MCF 10A (cell line): ENCODE measurements around the gene REEP2. TPM values are rescaled to one million over a fixed set of nuclear protein-coding genes. Genes with fewer than 3 reads are reported as not detected.

Experiments
- BruUV-seq: library from RNA; stranded (reverse); fragments of 400-500 nt; replicated peaks from 2 replicates; lab custom pipeline; 2021; lab: Mats Ljungman, UMichigan
- CTCF ChIA-PET: fragments of 300-600 bp; sonication (Branson Sonifier 250); formaldehyde crosslinking; extraction: SDS; loops from one replicate; lab custom pipeline; 2021; ENCODE audit warnings: antibody characterized with exemption, inconsistent platforms; lab: Yijun Ruan, JAX
- POLR2A ChIA-PET: fragments of 300-600, 350-650 bp; sonication (Branson Sonifier 250); formaldehyde crosslinking; extraction: SDS; loops from one replicate; lab custom pipeline; 2020; ENCODE audit warnings: antibody characterized with exemption, inconsistent platforms; lab: Yijun Ruan, JAX
- DNase-seq: peaks from one replicate; pipeline ENCODE4 v3.0.0-alpha.2; 2018; ENCODE audit not compliant: unreplicated experiment
- H3K27ac Mint-ChIP-seq: one replicate; pipeline ENCODE4 v1.8.0; 2022; ENCODE audit warnings: mild to moderate bottlenecking, low read depth, mixed read lengths; ENCODE audit not compliant: unreplicated experiment
- H3K27me3 Mint-ChIP-seq: one replicate; pipeline ENCODE4 v1.8.0; 2022; ENCODE audit warnings: mixed read lengths; ENCODE audit not compliant: insufficient read depth, unreplicated experiment
- H3K36me3 Mint-ChIP-seq: one replicate; pipeline ENCODE4 v1.8.0; 2022; ENCODE audit warnings: mild to moderate bottlenecking, moderate library complexity, mixed read lengths; ENCODE audit not compliant: insufficient read depth, unreplicated experiment
- H3K4me1 Mint-ChIP-seq: one replicate; pipeline ENCODE4 v1.8.0; 2022; ENCODE audit warnings: mixed read lengths; ENCODE audit not compliant: insufficient read depth, unreplicated experiment
- H3K4me3 Mint-ChIP-seq: one replicate; pipeline ENCODE4 v1.8.0; 2022; ENCODE audit warnings: mild to moderate bottlenecking, moderate library complexity, mixed read lengths; ENCODE audit not compliant: unreplicated experiment
- H3K9me3 Mint-ChIP-seq: one replicate; pipeline ENCODE4 v1.8.0; 2022; ENCODE audit warnings: mixed read lengths; ENCODE audit not compliant: unreplicated experiment
- intact Hi-C: fragments of 100-400 bp; cut with micrococcal nuclease; formaldehyde crosslinking; loops from 2 replicates; pipeline ENCODE4 v1.14.1; 2022
- total RNA-seq: library from RNA; stranded (reverse); gene quantifications from 2 replicates; pipeline ENCODE4 v1.2.3, GENCODE V29; 2022
- TF ChIP-seq, protein P1 (sequence below): fragments of 200-600 bp; IDR thresholded peaks from one replicate; pipeline ENCODE4 v1.8.0; 2022; ENCODE audit warnings: antibody characterized with exemption, mild to moderate bottlenecking; ENCODE audit not compliant: unreplicated experiment

The REEP2 gene
- total RNA-seq, 1 experiment from 2014 or later: 0.77 TPM

DNA sequence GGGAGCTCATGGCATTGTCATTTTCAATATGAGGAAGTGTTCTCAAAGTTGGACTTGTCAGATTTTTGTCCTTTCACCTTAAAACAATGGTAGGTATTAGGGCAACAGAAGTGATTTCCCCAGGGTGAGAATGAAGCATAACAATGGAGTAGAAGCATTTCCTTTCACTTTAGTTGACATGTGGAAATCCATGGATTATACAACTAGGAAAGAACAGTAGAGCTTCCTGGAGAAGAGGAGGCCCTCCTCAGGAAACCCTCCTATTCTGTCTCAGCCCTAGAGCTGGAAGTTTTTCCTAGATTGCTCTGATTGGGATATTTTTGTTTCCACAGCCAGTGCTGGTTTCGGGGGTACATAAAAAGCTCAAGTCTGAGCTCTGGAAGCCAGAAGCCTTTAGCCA, 13.8 kb upstream of the REEP2 start:
- intact Hi-C loops: no loop called here
- no TSS peak for BruUV-seq
- TF ChIP-seq, protein P1, sequence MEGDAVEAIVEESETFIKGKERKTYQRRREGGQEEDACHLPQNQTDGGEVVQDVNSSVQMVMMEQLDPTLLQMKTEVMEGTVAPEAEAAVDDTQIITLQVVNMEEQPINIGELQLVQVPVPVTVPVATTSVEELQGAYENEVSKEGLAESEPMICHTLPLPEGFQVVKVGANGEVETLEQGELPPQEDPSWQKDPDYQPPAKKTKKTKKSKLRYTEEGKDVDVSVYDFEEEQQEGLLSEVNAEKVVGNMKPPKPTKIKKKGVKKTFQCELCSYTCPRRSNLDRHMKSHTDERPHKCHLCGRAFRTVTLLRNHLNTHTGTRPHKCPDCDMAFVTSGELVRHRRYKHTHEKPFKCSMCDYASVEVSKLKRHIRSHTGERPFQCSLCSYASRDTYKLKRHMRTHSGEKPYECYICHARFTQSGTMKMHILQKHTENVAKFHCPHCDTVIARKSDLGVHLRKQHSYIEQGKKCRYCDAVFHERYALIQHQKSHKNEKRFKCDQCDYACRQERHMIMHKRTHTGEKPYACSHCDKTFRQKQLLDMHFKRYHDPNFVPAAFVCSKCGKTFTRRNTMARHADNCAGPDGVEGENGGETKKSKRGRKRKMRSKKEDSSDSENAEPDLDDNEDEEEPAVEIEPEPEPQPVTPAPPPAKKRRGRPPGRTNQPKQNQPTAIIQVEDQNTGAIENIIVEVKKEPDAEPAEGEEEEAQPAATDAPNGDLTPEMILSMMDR: no peak
- H3K27me3 Mint-ChIP-seq: no peaks in the 10 kb centered on the region
- H3K4me3 Mint-ChIP-seq: no peak overlapping the region
- DNase-seq: no peak
- peaks cover 6% of the 10 kb centered on the region for H3K4me1 Mint-ChIP-seq
- H3K9me3 Mint-ChIP-seq: no peaks in the 10 kb centered on the region
- peaks cover 98% of the 10 kb centered on the region for H3K36me3 Mint-ChIP-seq
- ChIA-PET POLR2A (interaction anchor here (0.6 to 1.6 kb wide), 3 partner anchors 15 to 268 kb away, joined by 3 to 4 read pairs (median 4); partner anchors contain the start of gene CDC23), CTCF (interaction anchor here (0.5 to 2.8 kb wide), 10 partner anchors 11 to 163 kb away, joined by 3 to 13 read pairs (median 3); no protein-coding TSS in a partner anchor)
- no peak overlapping the region for H3K27ac Mint-ChIP-seq

DNA sequence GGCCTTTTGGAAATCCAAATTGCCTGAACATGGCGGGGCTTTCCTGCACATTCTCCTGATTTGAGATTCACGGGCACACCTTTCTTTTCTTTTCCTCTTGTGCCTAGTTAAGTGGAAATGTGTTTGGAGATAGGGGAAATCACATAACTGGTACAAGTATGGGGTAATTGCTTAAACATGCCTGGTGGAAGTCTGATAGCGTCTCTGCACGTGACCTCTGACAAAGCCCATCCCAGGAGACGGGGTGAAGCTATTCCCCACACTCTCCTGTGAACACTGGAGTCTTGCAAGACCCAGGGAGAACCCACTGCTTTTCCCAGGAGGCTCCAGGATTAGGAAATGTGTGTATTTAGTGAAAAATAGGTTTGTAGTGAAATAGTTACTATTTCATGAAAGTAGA, 2.9 kb upstream of the REEP2 start:
- POLR2A ChIA-PET: no interaction called here
- H3K36me3 Mint-ChIP-seq: peaks cover 76% of the 10 kb centered on the region
- H3K4me1 Mint-ChIP-seq: peaks cover 19% of the 10 kb centered on the region

DNA sequence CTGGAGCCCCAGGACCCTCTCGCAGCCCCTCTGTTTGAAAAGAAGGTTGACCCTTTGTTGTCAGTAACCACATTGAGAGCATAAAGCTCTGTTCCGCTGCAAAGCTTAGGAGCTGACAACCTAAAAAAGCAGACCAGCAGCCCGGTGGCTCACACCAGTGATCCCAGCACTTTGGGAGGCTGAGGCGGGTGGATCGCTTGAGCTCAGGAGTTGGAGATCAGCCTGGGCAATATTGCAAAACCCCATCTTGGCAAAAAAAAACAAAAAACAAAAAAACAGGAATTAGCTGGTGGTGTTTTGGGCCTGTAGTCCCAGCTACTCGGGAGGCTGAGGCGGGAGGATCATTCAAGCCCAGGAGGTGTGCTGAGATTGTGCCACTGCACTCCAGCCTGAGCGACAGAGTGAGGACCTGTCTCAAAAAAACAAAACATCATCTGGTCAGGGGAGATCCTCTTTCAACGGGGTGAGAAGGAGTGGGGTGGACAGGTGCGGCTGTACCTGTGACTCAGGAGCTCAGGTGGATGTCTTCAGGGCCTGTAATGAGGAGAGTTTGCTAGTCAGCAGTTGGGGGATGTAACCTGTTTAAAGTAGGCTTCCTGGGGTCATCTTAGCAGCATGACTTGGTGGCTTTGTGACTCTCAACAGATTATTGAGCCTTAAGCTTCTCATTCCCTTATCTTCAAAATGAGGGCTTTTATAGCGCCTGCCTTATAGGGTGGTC, 694 bp upstream of the REEP2 start:
- BruUV-seq: no TSS peak
- intact Hi-C loops: no loop called here
- peak overlapping the region; percentile 69 for H3K4me3 Mint-ChIP-seq
- peak overlapping the region; percentile 27 for H3K27ac Mint-ChIP-seq
- TF ChIP-seq, protein P1: no peak
- CTCF ChIA-PET: interaction anchor here (0.6 to 7.0 kb wide), 8 partner anchors 11 to 265 kb away, joined by 3 to 64 read pairs (median 4); no protein-coding TSS in a partner anchor
- peaks cover 19% of the 10 kb centered on the region for H3K4me1 Mint-ChIP-seq
- H3K36me3 Mint-ChIP-seq: peaks cover 54% of the 10 kb centered on the region
- H3K27me3 Mint-ChIP-seq: no peaks in the 10 kb centered on the region
- POLR2A ChIA-PET: interaction anchor here (0.7 to 1.5 kb wide), 3 partner anchors 64 to 260 kb away, joined by 3 to 4 read pairs (median 4); no protein-coding TSS in a partner anchor
- no peaks in the 10 kb centered on the region for H3K9me3 Mint-ChIP-seq
- no peak for DNase-seq

More for the DNA sequence above, 2.9 kb upstream of the REEP2 start:
- no peak overlapping the region for H3K27ac Mint-ChIP-seq
- intact Hi-C loops: no loop called here
- no TSS peak for BruUV-seq
- no peaks in the 10 kb centered on the region for H3K27me3 Mint-ChIP-seq
- CTCF ChIA-PET: interaction anchor here (1.3 to 7.0 kb wide), 2 partner anchors 10 to 14 kb away, joined by 3 to 64 read pairs; no protein-coding TSS in a partner anchor
- DNase-seq: no peak
- no peaks in the 10 kb centered on the region for H3K9me3 Mint-ChIP-seq
- TF ChIP-seq, protein P1: no peak
- no peak overlapping the region for H3K4me3 Mint-ChIP-seq

DNA sequence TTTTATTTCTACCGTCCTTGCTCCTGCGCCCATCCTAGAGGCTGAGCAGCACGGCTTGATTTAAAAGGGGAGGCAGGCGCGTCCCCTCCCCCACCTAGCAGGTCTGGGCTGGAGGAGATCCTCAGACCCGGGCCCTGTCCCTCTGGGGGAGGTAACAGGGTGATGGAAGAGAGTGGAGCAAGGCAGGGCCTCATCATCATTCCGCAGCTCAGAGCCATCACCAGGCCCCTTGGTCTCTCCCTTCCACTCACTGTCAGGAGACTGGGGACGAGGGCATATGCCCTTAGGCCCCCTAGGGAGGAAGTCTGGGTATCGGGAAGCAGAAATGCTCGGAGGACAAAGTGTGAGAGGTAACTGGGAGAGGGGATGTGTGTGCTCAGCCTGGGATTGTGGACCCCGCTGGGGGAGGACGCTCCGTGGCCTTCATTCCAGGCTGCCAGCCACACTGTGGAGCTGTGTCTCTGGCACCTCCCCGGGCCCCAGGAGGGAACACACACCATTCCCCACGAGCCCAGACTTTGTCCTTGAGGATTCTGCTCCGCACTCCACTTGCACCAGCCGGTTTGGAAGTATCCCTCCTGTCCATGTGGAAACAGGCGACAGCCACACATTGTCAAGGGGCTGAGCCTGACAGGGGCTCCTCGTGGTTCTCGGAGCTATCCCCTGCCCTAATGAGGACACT, 761 bp downstream of the REEP2 start:
- H3K36me3 Mint-ChIP-seq: peaks cover 39% of the 10 kb centered on the region
- DNase-seq: no peak
- ChIA-PET POLR2A (interaction anchor here (0.7 to 1.5 kb wide), 3 partner anchors 14 to 262 kb away, joined by 3 to 4 read pairs (median 3); no protein-coding TSS in a partner anchor), CTCF (interaction anchor here (0.5 to 7.0 kb wide), 6 partner anchors 10 to 230 kb away, joined by 3 to 64 read pairs (median 4); partner anchors contain the start of gene EGR1)
- BruUV-seq: no TSS peak
- intact Hi-C loops: no loop called here
- H3K27ac Mint-ChIP-seq: peak overlapping the region; percentile 85
- peaks cover 19% of the 10 kb centered on the region for H3K4me1 Mint-ChIP-seq
- TF ChIP-seq, protein P1: no peak
- no peaks in the 10 kb centered on the region for H3K27me3 Mint-ChIP-seq
- no peaks in the 10 kb centered on the region for H3K9me3 Mint-ChIP-seq
- peak overlapping the region; percentile 69 for H3K4me3 Mint-ChIP-seq
